AG09319 (cell line): ENCODE results near the gene IFT22.

Experiments used
- DNase-seq: peaks from one replicate; pipeline ENCODE4 v3.0.0-alpha.2; 2010; ENCODE audit warnings: low read depth; ENCODE audit errors: extremely low read depth
- CTCF ChIP-seq: IDR thresholded peaks from 2 replicates; pipeline ENCODE4 v1.5.1; 2011; ENCODE audit warnings: low read depth, mild to moderate bottlenecking, inconsistent platforms, low read length, moderate library complexity

The IFT22 gene

GRCh38 chr7:101321491-101322401, at the start of gene IFT22:
IFT22 (minus strand) TSS chr7:101321812; CDS start chr7:101321709, 103 bp downstream.
- peak; percentile 63 for TF ChIP-seq CTCF
- DNase-seq: peak; percentile 71

GRCh38 chr7:101370836-101371235, 49.2 kb upstream of the IFT22 start:
- no peak for TF ChIP-seq CTCF
- no peak for DNase-seq

- TF ChIP-seq CTCF: no peak
- no peak for DNase-seq
These were observed 47.0 kb upstream of the IFT22 start for GRCh38 chr7:101368422-101369165.

GRCh38 chr7:101367676-101368075, 46.1 kb upstream of the IFT22 start:
- no peak for DNase-seq
- TF ChIP-seq CTCF: no peak

- no peak for TF ChIP-seq CTCF
- DNase-seq: no peak
These were observed 44.3 kb upstream of the IFT22 start for GRCh38 chr7:101365956-101366355.

GRCh38 chr7:101363734-101364374, 42.2 kb upstream of the IFT22 start:
- peak; percentile 71 for TF ChIP-seq CTCF
- peak; percentile 41 for DNase-seq

- TF ChIP-seq CTCF: no peak
- no peak for DNase-seq
These were observed 41.7 kb upstream of the IFT22 start for GRCh38 chr7:101363196-101363733.
